ENCODE results near the gene SLC35F5.
A peak's percentile ranks its signal among the peaks of the same experiment; 100 is the strongest.
"Not testable (repeated sequence)": the region's sequence is repeated elsewhere in the genome, so short reads cannot be mapped to it uniquely, and the experiment has no call there.

The SLC35F5 gene

GRCh38 chr2:113755035-113755834, 1.2 kb downstream of the SLC35F5 start:
- no peak for DNase-seq (ENCODE audit: low read depth)

GRCh38 chr2:113754160-113754559, 2.3 kb downstream of the SLC35F5 start:
- no peak for DNase-seq (ENCODE audit: low read depth)

- DNase-seq (ENCODE audit: low read depth) = no peak
Measured at GRCh38 chr2:113750385-113750784, 6.1 kb downstream of the SLC35F5 start.

- DNase-seq (ENCODE audit: low read depth) = no peak
Measured at GRCh38 chr2:113741091-113741490, 15.4 kb downstream of the SLC35F5 start.

DNA sequence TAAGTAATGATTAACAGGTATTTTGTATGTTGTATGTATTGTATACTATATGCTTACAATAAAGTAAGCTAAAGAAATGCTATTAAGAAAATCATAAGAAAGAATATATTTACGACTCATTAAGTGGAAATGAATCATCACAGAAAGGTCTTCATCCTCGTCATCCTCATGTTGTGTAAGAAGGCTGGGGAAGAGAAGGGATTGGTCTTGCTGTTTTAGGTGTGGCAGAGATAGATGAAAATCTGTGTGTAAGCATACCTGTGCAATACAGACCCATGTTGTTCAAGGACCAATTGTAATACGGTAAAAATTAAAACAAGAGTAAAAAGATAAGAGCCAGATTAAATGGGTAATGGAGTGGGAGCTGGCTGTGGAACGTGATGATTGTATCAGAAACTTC, 16.6 kb downstream of the SLC35F5 start:
- no peak for DNase-seq (ENCODE audit: low read depth)

- no peak for DNase-seq (ENCODE audit: low read depth)
Measured at GRCh38 chr2:113734185-113734584, 22.3 kb downstream of the SLC35F5 start.

- DNase-seq (ENCODE audit: low read depth) = no peak
Measured at GRCh38 chr2:113724010-113724409, 32.4 kb downstream of the SLC35F5 start.

DNA sequence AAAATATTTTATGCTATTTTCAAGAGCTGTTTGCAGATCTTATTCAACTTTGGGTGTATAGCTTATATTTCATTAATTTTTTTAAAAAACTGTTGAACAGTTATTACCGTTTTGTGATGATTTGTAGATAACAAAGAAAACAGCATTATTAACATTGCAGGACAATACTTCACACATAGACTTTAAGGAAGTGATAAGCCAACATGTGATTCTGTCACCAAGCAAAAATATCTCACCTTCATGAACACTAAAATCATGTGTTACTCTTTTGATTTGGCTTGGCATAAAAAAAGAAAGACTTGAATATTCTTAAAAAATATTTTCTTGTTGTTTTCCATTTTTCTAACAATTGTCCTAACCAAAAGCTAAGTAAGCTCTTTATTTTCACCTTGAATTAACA, 33.0 kb downstream of the SLC35F5 start:
- no peak for DNase-seq (ENCODE audit: low read depth)

DNA sequence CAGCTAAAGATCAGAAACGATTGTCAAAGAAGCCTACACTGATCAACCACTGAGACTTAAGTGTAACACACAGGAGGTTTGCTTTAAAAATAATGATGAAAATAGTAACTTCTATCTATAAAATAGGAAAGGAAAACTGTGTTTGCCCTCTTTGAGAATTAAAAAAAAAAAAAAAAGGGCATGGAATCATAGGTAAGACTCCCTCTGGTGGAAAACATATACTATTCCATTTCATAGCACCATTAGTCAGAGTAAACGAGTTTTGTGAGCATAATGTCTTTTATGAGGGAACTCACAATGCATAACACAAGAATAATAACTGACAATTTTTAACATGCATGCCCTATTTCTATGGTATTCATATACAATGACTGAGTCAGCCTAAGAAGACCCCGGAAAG, 36.3 kb downstream of the SLC35F5 start:
- DNase-seq (ENCODE audit: low read depth) = no peak

GRCh38 chr2:113716291-113716690, 40.2 kb downstream of the SLC35F5 start:
- no peak for DNase-seq (ENCODE audit: low read depth)

- DNase-seq (ENCODE audit: low read depth) = no peak
Measured at GRCh38 chr2:113712941-113713340, 43.5 kb downstream of the SLC35F5 start.

GRCh38 chr2:113711851-113712250, 44.6 kb downstream of the SLC35F5 start:
- no peak for DNase-seq (ENCODE audit: low read depth)

- DNase-seq (ENCODE audit: low read depth) = no peak
Measured at GRCh38 chr2:113709022-113709421, 47.4 kb downstream of the SLC35F5 start.

DNA sequence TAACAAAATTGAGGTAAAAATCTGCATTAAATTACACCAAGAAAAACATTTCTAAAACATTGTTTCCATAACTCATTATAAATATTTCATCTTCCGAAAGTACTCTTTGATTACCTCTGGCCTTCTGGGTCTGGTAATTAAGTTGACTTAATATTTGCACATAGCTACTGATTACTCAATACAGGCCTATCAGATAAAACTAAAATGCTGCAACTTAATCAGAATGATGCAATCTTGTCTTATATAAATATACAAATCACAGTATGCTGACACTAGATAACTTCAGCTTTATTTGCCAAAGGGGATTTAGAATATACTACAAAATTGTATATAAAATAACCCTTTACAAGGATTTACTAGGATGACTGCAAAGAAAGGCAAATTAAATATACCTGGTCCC, 49.3 kb downstream of the SLC35F5 start:
- DNase-seq (ENCODE audit: low read depth) = no peak

DNA sequence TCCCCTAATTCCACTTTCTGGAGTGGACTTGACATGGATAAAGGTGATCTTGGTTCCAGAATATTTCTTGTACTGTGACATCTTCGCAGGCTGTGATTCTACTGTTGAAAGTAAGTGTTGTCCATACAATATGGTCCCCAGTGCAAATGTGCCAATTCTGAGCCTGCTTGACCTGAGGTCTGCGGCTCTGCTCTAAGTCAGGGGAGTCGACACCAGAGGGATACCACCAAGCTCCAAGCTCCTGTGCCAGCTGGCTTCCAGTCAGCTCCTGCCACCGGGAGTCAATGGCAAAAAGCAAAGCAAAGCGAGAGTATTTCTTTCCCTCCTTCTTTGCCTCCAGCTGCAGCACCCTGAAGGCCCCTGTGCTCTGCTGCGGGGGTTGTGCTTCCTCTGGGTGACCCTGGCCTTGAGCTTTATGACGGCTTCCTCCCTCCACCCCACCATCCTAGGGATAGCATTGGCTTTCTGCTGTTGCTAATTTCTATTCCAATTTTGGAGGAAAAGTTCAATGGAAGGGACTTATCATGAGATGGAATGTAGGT, 50.4 kb downstream of the SLC35F5 start:
- DNase-seq (ENCODE audit: low read depth) = no peak

GRCh38 chr2:113704300-113704993, 52.0 kb downstream of the SLC35F5 start:
- not testable (repeated sequence) for DNase-seq (ENCODE audit: low read depth)

- no peak for DNase-seq (ENCODE audit: low read depth)
Measured at GRCh38 chr2:113703386-113704299, 52.8 kb downstream of the SLC35F5 start.

GRCh38 chr2:113700186-113700841, 56.1 kb downstream of the SLC35F5 start:
- peak; percentile 37 for DNase-seq (ENCODE audit: low read depth)

DNA sequence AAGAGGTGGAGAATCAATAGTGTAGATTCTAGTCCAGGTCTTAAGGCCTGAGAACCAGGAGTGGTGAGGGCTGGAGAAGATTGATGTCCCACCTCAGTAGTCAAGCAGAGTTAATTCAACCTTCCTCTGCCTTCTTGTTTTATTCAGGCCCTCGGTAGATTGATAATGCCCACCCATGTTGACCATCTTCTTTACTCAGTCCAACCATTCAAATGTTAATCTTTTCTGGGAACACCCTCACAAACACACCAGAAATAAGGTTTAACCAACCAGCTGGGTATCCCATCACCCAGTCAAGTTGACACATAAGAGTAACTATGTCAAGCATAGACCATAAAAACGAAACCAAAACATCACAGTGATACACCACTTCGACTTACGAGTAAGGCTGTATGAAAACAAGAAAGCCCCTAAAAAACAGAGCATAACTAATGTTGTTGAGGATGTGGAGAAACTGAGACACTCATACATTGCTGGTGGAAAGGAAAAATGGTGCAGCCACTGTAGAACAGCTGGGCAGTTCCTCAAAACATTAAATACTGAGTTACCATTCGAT, 57.5 kb downstream of the SLC35F5 start:
- no peak for DNase-seq (ENCODE audit: low read depth)

DNA sequence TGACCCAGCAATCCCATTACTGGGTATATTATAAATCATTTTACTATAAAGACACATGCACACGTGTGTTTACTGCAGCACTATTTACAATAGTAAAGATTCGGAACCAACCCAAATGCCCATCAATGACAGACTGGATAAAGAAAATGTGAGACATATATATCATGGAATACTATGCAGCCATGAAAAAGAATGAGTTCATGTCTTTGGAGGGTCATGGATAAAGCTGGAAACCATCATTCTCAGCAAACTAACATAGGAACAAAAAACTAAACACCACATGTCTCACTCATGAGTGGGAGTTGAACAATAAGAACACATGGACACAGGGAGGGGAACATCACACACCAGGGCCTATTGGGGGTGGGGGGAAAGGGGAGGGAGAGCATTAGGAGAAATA, 58.2 kb downstream of the SLC35F5 start:
- DNase-seq (ENCODE audit: low read depth) = not testable (repeated sequence)

DNA sequence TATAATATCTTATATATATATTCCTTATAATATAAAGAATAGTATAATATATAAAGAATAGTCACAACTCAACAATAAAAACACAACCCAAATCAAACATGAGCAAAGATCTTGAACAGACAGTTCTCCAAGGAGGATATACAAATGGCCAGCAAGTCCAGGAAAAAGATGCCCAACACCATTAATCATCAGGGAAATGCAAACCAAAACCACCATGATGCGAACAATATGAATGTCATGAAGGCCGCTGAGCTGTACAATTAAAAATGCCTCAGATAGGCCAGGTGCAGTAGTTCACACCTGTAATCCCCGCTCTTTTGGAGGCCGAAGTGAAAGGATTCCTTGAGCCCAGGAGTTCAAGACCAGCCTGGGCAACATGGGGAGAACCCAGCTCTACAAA, 58.9 kb downstream of the SLC35F5 start:
- no peak for DNase-seq (ENCODE audit: low read depth)

All from activated T-cell treated with anti-CD3 and anti-CD28 coated beads for 24 hours (primary cell).